ENCODE data around the gene RXRG.

- TF ChIP-seq, protein P1, sequence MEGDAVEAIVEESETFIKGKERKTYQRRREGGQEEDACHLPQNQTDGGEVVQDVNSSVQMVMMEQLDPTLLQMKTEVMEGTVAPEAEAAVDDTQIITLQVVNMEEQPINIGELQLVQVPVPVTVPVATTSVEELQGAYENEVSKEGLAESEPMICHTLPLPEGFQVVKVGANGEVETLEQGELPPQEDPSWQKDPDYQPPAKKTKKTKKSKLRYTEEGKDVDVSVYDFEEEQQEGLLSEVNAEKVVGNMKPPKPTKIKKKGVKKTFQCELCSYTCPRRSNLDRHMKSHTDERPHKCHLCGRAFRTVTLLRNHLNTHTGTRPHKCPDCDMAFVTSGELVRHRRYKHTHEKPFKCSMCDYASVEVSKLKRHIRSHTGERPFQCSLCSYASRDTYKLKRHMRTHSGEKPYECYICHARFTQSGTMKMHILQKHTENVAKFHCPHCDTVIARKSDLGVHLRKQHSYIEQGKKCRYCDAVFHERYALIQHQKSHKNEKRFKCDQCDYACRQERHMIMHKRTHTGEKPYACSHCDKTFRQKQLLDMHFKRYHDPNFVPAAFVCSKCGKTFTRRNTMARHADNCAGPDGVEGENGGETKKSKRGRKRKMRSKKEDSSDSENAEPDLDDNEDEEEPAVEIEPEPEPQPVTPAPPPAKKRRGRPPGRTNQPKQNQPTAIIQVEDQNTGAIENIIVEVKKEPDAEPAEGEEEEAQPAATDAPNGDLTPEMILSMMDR (conservative IDR thresholded peaks at IDR 0.05 in 1 of 2, IDR thresholded peaks at IDR 0.05 in 1 of 2; ENCODE audit: low read depth in 1 of 2, low read length in 2 of 2): no peak
- TF ChIP-seq EZH2 (IDR thresholded peaks at IDR 0.05; ENCODE audit: low read length, missing control alignments): no peak
Measured at GRCh38 chr1:165445388-165445787, 462 bp upstream of the RXRG start.

Data from fibroblast of lung (primary cell).